Measurements from ENCODE around the gene OSBP2.

- no peak for TF ChIP-seq CTCF (IDR thresholded peaks at IDR 0.05)
- TF ChIP-seq POLR2A (IDR thresholded peaks at IDR 0.05): no peak
These were observed 194.8 kb downstream of the OSBP2 start for GRCh38 chr22:30889268-30889995.

Measured in right lobe of liver (tissue), 4 donors.